CD8-positive, alpha-beta memory T cell (primary cell): ENCODE measurements around the gene TYRP1. TPM values are rescaled to one million over a fixed set of nuclear protein-coding genes. Genes with fewer than 3 reads are reported as not detected.

ENCODE experiments used
- CTCF ChIA-PET: fragments of 350-600 bp; sonication (Branson Sonifier 250); formaldehyde crosslinking; loops from one replicate; lab custom pipeline; 2021; ENCODE audit warnings: antibody characterized with exemption; lab: Charles Lee
- POLR2A ChIA-PET: fragments of 350-600 bp; sonication (Branson Sonifier 250); formaldehyde crosslinking; loops from one replicate; lab custom pipeline; 2021; ENCODE audit warnings: antibody characterized with exemption; lab: Charles Lee
- DNase-seq, 5 donors: peaks; one replicate each; pipeline versions ENCODE4 v3.0.0 to v3.0.0-alpha.2; 2020 to 2022; ENCODE audit warnings: mixed read lengths in 1 of 5
- H3K27ac ChIP-seq: one replicate; pipeline ENCODE4 v1.7.0; 2013; ENCODE audit warnings: low read depth, mild to moderate bottlenecking, low read length, moderate library complexity
- H3K27me3 ChIP-seq: 2 replicates; pipeline ENCODE4 v1.7.0; 2013; ENCODE audit warnings: low read length, mild to moderate bottlenecking; ENCODE audit not compliant: insufficient read depth, poor library complexity, severe bottlenecking
- H3K36me3 ChIP-seq: 2 replicates; pipeline ENCODE4 v1.7.0; 2013; ENCODE audit warnings: mild to moderate bottlenecking, low read length, moderate library complexity; ENCODE audit not compliant: insufficient read depth
- H3K4me1 ChIP-seq: 2 replicates; pipeline ENCODE4 v1.7.0; 2013; ENCODE audit warnings: mild to moderate bottlenecking, low read length, moderate library complexity; ENCODE audit not compliant: insufficient read depth
- H3K4me3 ChIP-seq: 2 replicates; pipeline ENCODE4 v1.7.0; 2013; ENCODE audit warnings: mild to moderate bottlenecking, low read length
- H3K9me3 ChIP-seq: 2 replicates; pipeline ENCODE4 v1.7.0; 2013; ENCODE audit warnings: mild to moderate bottlenecking, low read length
- H3K27ac Mint-ChIP-seq, 8 donors: one replicate each; pipeline ENCODE4 v1.8.0; 2020 to 2021; ENCODE audit warnings: mixed read lengths in 8 of 8, mild to moderate bottlenecking in 6 of 8, inconsistent platforms in 3 of 8, moderate library complexity in 3 of 8
- H3K27me3 Mint-ChIP-seq, 2 donors: one replicate each; pipeline ENCODE4 v1.8.0; 2020 to 2021; ENCODE audit warnings: mixed read lengths in 2 of 2, mild to moderate bottlenecking in 1 of 2, moderate library complexity in 1 of 2
- H3K36me3 Mint-ChIP-seq, 3 donors: one replicate each; pipeline ENCODE4 v1.8.0; 2020 to 2021; ENCODE audit warnings: mixed read lengths in 3 of 3, inconsistent platforms in 1 of 3, mild to moderate bottlenecking in 1 of 3
- H3K4me1 Mint-ChIP-seq, 3 donors: one replicate each; pipeline ENCODE4 v1.8.0; 2020 to 2021; ENCODE audit warnings: mixed read lengths in 3 of 3, inconsistent platforms in 1 of 3, mild to moderate bottlenecking in 1 of 3
- H3K4me3 Mint-ChIP-seq, 7 donors: one replicate each; pipeline ENCODE4 v1.8.0; 2020 to 2021; ENCODE audit warnings: mixed read lengths in 7 of 7, mild to moderate bottlenecking in 6 of 7, moderate library complexity in 4 of 7, inconsistent platforms in 2 of 7
- H3K9me3 Mint-ChIP-seq, 5 donors: one replicate each; pipeline ENCODE4 v1.8.0; 2020 to 2022; ENCODE audit warnings: mixed read lengths in 5 of 5, mild to moderate bottlenecking in 3 of 5, moderate library complexity in 2 of 5, inconsistent platforms in 1 of 5
- polyA plus RNA-seq: library from polyadenylated mRNA; unstranded; fragments of 300-500 nt; fragmentation: Illumina TruSeq; gene quantifications from one replicate; pipeline ENCODE4 v1.2.3, GENCODE V29; 2021
- total RNA-seq, 2 experiments: library from RNA; stranded (reverse); gene quantifications; one replicate each; pipeline ENCODE4 v1.2.3, GENCODE V29; 2021

TYRP1 gene
- total and polyA plus RNA-seq, 3 experiments from 2014 or later: not detected

GRCh38 chr9:12680757-12681156, 12.4 kb upstream of the TYRP1 start:
- Histone ChIP-seq H3K36me3 (no peaks in the 10 kb centered on the region), H3K4me3 (no peak overlapping the region), H3K27me3 (no peaks in the 10 kb centered on the region), H3K4me1 (no peaks in the 10 kb centered on the region), H3K9me3 (no peaks in the 10 kb centered on the region), H3K27ac (no peak overlapping the region)
- H3K27ac Mint-ChIP-seq: no peak overlapping the region
- H3K4me3 Mint-ChIP-seq: no peak overlapping the region
- ChIA-PET POLR2A (no interaction called here), CTCF (no interaction called here)
- no peak for DNase-seq
- H3K4me1 Mint-ChIP-seq: no peaks in the 10 kb centered on the region
- H3K27me3 Mint-ChIP-seq: no peaks in the 10 kb centered on the region
- H3K9me3 Mint-ChIP-seq: peaks cover 10 to 50% (median 22%) of the 10 kb centered on the region in 5 donors
- no peaks in the 10 kb centered on the region for H3K36me3 Mint-ChIP-seq

DNA sequence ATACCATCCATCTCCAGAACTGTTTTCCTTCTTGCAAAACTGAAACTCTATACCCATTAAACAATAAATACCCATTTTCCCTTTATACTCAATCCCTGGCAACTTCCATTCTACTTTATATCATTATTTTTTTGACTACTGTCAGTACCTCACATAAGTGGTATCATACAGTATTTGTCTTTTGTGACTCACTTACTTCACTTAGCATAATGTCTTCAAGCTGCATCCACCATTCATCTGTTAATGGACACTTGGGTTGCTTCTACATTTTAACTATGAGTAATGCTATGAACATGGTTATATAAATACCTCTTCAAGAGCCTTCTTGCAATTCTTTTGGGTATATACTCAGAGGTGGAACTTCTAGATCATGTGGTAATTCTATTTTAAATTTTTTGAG, 11.6 kb upstream of the TYRP1 start:
- CTCF ChIA-PET: no interaction called here
- Histone ChIP-seq H3K27me3 (no peaks in the 10 kb centered on the region), H3K4me3 (no peak overlapping the region), H3K36me3 (no peaks in the 10 kb centered on the region), H3K27ac (no peak overlapping the region), H3K4me1 (no peaks in the 10 kb centered on the region), H3K9me3 (no peaks in the 10 kb centered on the region)
- DNase-seq: no peak
- peaks cover 12 to 49% (median 20%) of the 10 kb centered on the region in 5 donors for H3K9me3 Mint-ChIP-seq
- H3K27me3 Mint-ChIP-seq: no peaks in the 10 kb centered on the region
- no peaks in the 10 kb centered on the region for H3K36me3 Mint-ChIP-seq
- H3K4me3 Mint-ChIP-seq: no peak overlapping the region
- no peaks in the 10 kb centered on the region for H3K4me1 Mint-ChIP-seq
- no peak overlapping the region for H3K27ac Mint-ChIP-seq
- POLR2A ChIA-PET: no interaction called here

DNA sequence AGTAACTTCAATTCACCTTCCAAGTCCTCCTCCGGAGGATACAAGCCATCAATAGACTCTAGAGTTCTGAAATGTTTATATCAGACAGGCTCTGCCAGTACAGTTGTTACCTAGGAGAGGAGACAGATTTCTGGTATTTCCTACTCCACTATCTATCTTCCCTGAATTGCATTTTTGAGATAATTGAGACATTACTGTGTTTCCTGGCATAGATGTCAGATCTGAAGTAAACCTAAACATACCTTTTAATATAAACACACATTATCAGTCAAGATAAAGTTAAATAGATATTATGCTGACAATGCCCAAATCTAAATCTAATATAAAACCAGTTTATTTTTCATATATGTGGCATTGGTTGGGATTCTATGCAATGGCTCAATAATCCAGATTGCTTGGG, 8.2 kb upstream of the TYRP1 start:
- ChIA-PET CTCF (no interaction called here), POLR2A (no interaction called here)
- no peak overlapping the region for H3K27ac Mint-ChIP-seq
- Histone ChIP-seq H3K27me3 (no peaks in the 10 kb centered on the region), H3K4me1 (no peaks in the 10 kb centered on the region), H3K4me3 (no peak overlapping the region), H3K36me3 (no peaks in the 10 kb centered on the region), H3K27ac (no peak overlapping the region), H3K9me3 (no peaks in the 10 kb centered on the region)
- DNase-seq: no peak
- no peak overlapping the region for H3K4me3 Mint-ChIP-seq
- H3K4me1 Mint-ChIP-seq: no peaks in the 10 kb centered on the region
- no peaks in the 10 kb centered on the region for H3K36me3 Mint-ChIP-seq
- H3K9me3 Mint-ChIP-seq: peaks cover 6 to 53% (median 22%) of the 10 kb centered on the region in 5 donors
- H3K27me3 Mint-ChIP-seq: no peaks in the 10 kb centered on the region

DNA sequence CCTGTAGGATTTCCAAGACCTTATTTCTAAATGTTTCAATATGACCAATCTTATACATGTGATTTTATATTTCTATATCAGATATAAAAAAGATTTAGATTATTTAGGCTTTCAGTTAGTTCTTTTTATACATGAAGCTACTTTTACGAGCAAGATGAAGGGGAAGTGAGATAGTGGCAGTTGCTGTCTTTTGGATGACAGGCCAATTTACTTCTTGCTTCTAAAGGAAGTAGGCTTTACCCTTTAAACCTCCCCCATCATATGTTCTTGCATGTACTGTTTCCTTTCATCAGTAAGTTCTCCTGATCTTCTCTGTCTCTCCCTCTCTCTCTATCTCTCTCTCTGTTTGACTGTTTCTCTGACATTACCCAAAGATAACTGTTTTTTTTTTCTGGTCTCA, 4.0 kb upstream of the TYRP1 start:
- H3K27me3 Mint-ChIP-seq: no peaks in the 10 kb centered on the region

DNA sequence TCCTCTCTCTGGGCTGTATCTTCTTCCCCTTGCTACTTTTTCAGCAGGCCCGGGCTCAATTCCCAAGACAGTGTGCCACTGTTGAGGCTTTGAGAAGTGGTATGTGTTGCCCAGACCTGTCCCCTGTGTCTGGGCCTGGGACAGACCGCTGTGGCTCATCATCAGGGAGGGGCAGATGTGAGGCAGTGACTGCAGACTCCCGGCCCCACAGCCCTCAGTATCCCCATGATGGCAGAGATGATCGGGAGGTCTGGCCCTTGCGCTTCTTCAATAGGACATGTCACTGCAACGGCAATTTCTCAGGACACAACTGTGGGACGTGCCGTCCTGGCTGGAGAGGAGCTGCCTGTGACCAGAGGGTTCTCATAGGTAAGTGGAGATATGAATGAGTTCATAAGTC, 828 bp downstream of the TYRP1 start:
- DNase-seq: no peak
- no peaks in the 10 kb centered on the region for H3K36me3 Mint-ChIP-seq
- ChIA-PET CTCF (no interaction called here), POLR2A (no interaction called here)
- Histone ChIP-seq H3K27ac (no peak overlapping the region), H3K36me3 (no peaks in the 10 kb centered on the region), H3K9me3 (no peaks in the 10 kb centered on the region), H3K27me3 (no peaks in the 10 kb centered on the region), H3K4me1 (no peaks in the 10 kb centered on the region), H3K4me3 (no peak overlapping the region)
- no peak overlapping the region for H3K4me3 Mint-ChIP-seq
- H3K9me3 Mint-ChIP-seq: peaks cover 5 to 46% (median 12%) of the 10 kb centered on the region in 5 donors
- no peaks in the 10 kb centered on the region for H3K27me3 Mint-ChIP-seq
- H3K27ac Mint-ChIP-seq: no peak overlapping the region
- H3K4me1 Mint-ChIP-seq: no peaks in the 10 kb centered on the region

More for the DNA sequence above, 4.0 kb upstream of the TYRP1 start:
- Mint-ChIP-seq H3K4me3 (no peak overlapping the region), H3K27ac (peak overlapping the region in 1 of 8 donors; percentile 2), H3K4me1 (no peaks in the 10 kb centered on the region), H3K9me3 (peaks cover 7 to 46% (median 15%) of the 10 kb centered on the region in 5 donors), H3K36me3 (no peaks in the 10 kb centered on the region)
- CTCF ChIA-PET: no interaction called here
- no peak overlapping the region for H3K27ac ChIP-seq
- no peaks in the 10 kb centered on the region for H3K27me3 ChIP-seq
- H3K4me3 ChIP-seq: no peak overlapping the region
- H3K36me3 ChIP-seq: no peaks in the 10 kb centered on the region
- no peak for DNase-seq
- no peaks in the 10 kb centered on the region for H3K4me1 ChIP-seq
- H3K9me3 ChIP-seq: no peaks in the 10 kb centered on the region
- POLR2A ChIA-PET: no interaction called here

GRCh38 chr9:12695474-12695873, 2.3 kb downstream of the TYRP1 start:
- no peaks in the 10 kb centered on the region for H3K9me3 ChIP-seq
- no peaks in the 10 kb centered on the region for H3K27me3 ChIP-seq
- H3K27ac ChIP-seq: no peak overlapping the region
- POLR2A ChIA-PET: no interaction called here
- H3K36me3 ChIP-seq: no peaks in the 10 kb centered on the region
- Mint-ChIP-seq H3K9me3 (peaks cover 5 to 49% (median 11%) of the 10 kb centered on the region in 5 donors), H3K4me3 (no peak overlapping the region), H3K4me1 (no peaks in the 10 kb centered on the region), H3K27me3 (no peaks in the 10 kb centered on the region), H3K36me3 (no peaks in the 10 kb centered on the region), H3K27ac (no peak overlapping the region)
- H3K4me3 ChIP-seq: no peak overlapping the region
- no peak for DNase-seq
- H3K4me1 ChIP-seq: no peaks in the 10 kb centered on the region
- CTCF ChIA-PET: no interaction called here

GRCh38 chr9:12696931-12697622, 3.9 kb downstream of the TYRP1 start:
- Histone ChIP-seq H3K36me3 (no peaks in the 10 kb centered on the region), H3K27ac (no peak overlapping the region), H3K9me3 (no peaks in the 10 kb centered on the region), H3K4me3 (no peak overlapping the region), H3K4me1 (no peaks in the 10 kb centered on the region), H3K27me3 (no peaks in the 10 kb centered on the region)
- Mint-ChIP-seq H3K27me3 (no peaks in the 10 kb centered on the region), H3K9me3 (peaks cover 5 to 48% (median 12%) of the 10 kb centered on the region in 5 donors), H3K27ac (no peak overlapping the region), H3K4me1 (no peaks in the 10 kb centered on the region), H3K36me3 (no peaks in the 10 kb centered on the region), H3K4me3 (no peak overlapping the region)
- DNase-seq: no peak
- POLR2A ChIA-PET: no interaction called here
- CTCF ChIA-PET: no interaction called here

DNA sequence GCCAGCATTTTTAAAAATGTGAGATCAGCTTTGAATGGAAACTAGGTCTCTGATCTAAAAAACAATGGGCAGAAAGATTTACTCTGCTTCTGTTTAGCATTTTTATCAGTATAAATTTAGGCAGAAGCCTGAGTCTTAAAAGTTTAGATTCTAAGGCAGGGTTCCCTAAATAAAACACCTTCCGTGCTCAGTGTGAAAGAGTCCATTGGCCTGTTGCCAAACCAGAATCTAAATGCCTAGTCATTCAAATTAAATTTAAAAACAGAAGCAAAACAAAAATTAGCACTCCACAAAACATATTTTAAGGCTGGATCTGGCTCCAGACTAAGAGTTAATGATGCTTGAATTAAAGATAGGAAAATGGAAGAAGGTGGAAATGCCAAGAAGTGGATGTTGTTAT, 4.5 kb downstream of the TYRP1 start:
- Mint-ChIP-seq H3K27me3 (no peaks in the 10 kb centered on the region), H3K27ac (no peak overlapping the region), H3K36me3 (no peaks in the 10 kb centered on the region), H3K4me1 (no peaks in the 10 kb centered on the region), H3K9me3 (peaks cover 5 to 51% (median 12%) of the 10 kb centered on the region in 5 donors), H3K4me3 (no peak overlapping the region)
- DNase-seq: no peak
- Histone ChIP-seq H3K27ac (no peak overlapping the region), H3K9me3 (no peaks in the 10 kb centered on the region), H3K36me3 (no peaks in the 10 kb centered on the region), H3K4me3 (no peak overlapping the region), H3K27me3 (no peaks in the 10 kb centered on the region), H3K4me1 (no peaks in the 10 kb centered on the region)
- ChIA-PET CTCF (no interaction called here), POLR2A (no interaction called here)
